Gastroesophageal sphincter (tissue), 3 donors: ENCODE results near the gene CYS1.

Experiments used
- CTCF ChIP-seq, 4 experiments: fragments of 200-600 bp in 2 of 4; fragments of 450-650 bp in 2 of 4; sonication (generic) in 1 of 4; IDR thresholded peaks; one replicate each; pipeline ENCODE4 v1.5.1; 2017 to 2019; ENCODE audit warnings: antibody characterized with exemption in 4 of 4, mild to moderate bottlenecking in 2 of 4, moderate library complexity in 2 of 4
- EP300 ChIP-seq: sonication (generic); formaldehyde crosslinking; IDR thresholded peaks from one replicate; pipeline ENCODE4 v1.6.1; 2017; ENCODE audit warnings: antibody characterized with exemption, mild to moderate bottlenecking
- POLR2A ChIP-seq, 2 donors: fragments of 450-650 bp; IDR thresholded peaks; one replicate each; pipeline ENCODE4 v1.6.1; 2017; ENCODE audit warnings: antibody characterized with exemption in 2 of 2, mild to moderate bottlenecking in 2 of 2, moderate library complexity in 1 of 2

- no peak for TF ChIP-seq CTCF (IDR thresholded peaks at IDR 0.05)
- no peak for TF ChIP-seq POLR2A (IDR thresholded peaks at IDR 0.05)
- no peak for TF ChIP-seq EP300
Observed at GRCh38 chr2:10016001-10016801, 64.0 kb downstream of the CYS1 start.
